Neural progenitor cell (in vitro differentiated cells): Measurements from ENCODE around the gene TRPV5. TPM values are rescaled to one million over a fixed set of nuclear protein-coding genes. Genes with fewer than 3 reads are reported as not detected.

ENCODE experiments used
- DNase-seq: peaks from one replicate; pipeline ENCODE4 v3.0.0-alpha.2; 2016; ENCODE audit warnings: low spot score
- H2AFZ ChIP-seq: fragments of 200-600 bp; sonication (generic); replicated peaks from 2 replicates; pipeline ENCODE4 v1.6.1; 2016; ENCODE audit warnings: antibody characterized with exemption
- H3F3A ChIP-seq: fragments of 200-600 bp; sonication (generic); 2 replicates; pipeline ENCODE4 v1.6.1; 2016; ENCODE audit warnings: antibody characterized with exemption, low read depth
- H3K27ac ChIP-seq: fragments of 200-600 bp; sonication (generic); 2 replicates; pipeline ENCODE4 v1.5.1; 2016; ENCODE audit warnings: mild to moderate bottlenecking
- H3K27me3 ChIP-seq: fragments of 200-600 bp; sonication (generic); 2 replicates; pipeline ENCODE4 v1.6.1; 2016; ENCODE audit warnings: mild to moderate bottlenecking, moderate library complexity
- H3K36me3 ChIP-seq: fragments of 200-600 bp; sonication (generic); 2 replicates; pipeline ENCODE4 v1.5.1; 2016
- H3K4me1 ChIP-seq: fragments of 200-600 bp; sonication (generic); 2 replicates; pipeline ENCODE4 v1.6.1; 2016; ENCODE audit warnings: mixed run types
- H3K4me2 ChIP-seq: fragments of 200-600 bp; sonication (generic); 2 replicates; pipeline ENCODE4 v1.6.1; 2016
- H3K4me3 ChIP-seq: fragments of 200-600 bp; sonication (generic); 2 replicates; pipeline ENCODE4 v1.5.1; 2016
- H3K79me2 ChIP-seq: fragments of 200-600 bp; sonication (generic); 2 replicates; pipeline ENCODE4 v1.6.1; 2016; ENCODE audit warnings: low read depth
- H3K9ac ChIP-seq: fragments of 200-600 bp; sonication (generic); 2 replicates; pipeline ENCODE4 v1.6.1; 2016
- H3K9me3 ChIP-seq: fragments of 200-600 bp; sonication (generic); 2 replicates; pipeline ENCODE4 v1.5.1; 2016; ENCODE audit warnings: low read depth
- H4K20me1 ChIP-seq: fragments of 200-600 bp; sonication (generic); 2 replicates; pipeline ENCODE4 v1.6.1; 2016; ENCODE audit warnings: low read depth
- H3K27ac Mint-ChIP-seq: 3 replicates; pipeline ENCODE4 v1.8.0; 2021; ENCODE audit warnings: mixed read lengths
- H3K27me3 Mint-ChIP-seq: 2 replicates; pipeline ENCODE4 v1.8.0; 2022; ENCODE audit warnings: low read depth, mild to moderate bottlenecking, inconsistent platforms, moderate library complexity, mixed read lengths; ENCODE audit not compliant: insufficient read depth
- H3K36me3 Mint-ChIP-seq: 3 replicates; pipeline ENCODE4 v1.8.0; 2021; ENCODE audit warnings: mixed read lengths
- H3K4me1 Mint-ChIP-seq: 3 replicates; pipeline ENCODE4 v1.8.0; 2021; ENCODE audit warnings: mixed read lengths
- H3K4me3 Mint-ChIP-seq: 3 replicates; pipeline ENCODE4 v1.8.0; 2021; ENCODE audit warnings: mild to moderate bottlenecking, moderate library complexity, mixed read lengths
- H3K9me3 Mint-ChIP-seq: 3 replicates; pipeline ENCODE4 v1.8.0; 2020; ENCODE audit warnings: mixed read lengths
- CTCF ChIP-seq: fragments of 200-600 bp; sonication (generic); IDR thresholded peaks from 2 replicates; pipeline ENCODE4 v1.5.1; 2017; ENCODE audit warnings: antibody characterized with exemption, mild to moderate bottlenecking
- EZH2 ChIP-seq: fragments of 200-600 bp; sonication (generic); IDR thresholded peaks from 2 replicates; pipeline ENCODE4 v1.6.1; 2017; ENCODE audit warnings: antibody characterized with exemption, mild to moderate bottlenecking, moderate library complexity
- EZH2phosphoT487 ChIP-seq: fragments of 200-600 bp; sonication (generic); IDR thresholded peaks from 2 replicates; pipeline ENCODE4 v1.6.1; 2017; ENCODE audit warnings: antibody characterized with exemption
- total RNA-seq: library from RNA; depleted of rRNA; stranded (reverse); fragments of >200 nt; gene quantifications from 2 replicates; pipeline ENCODE4 v1.2.3, GENCODE V29; 2015; ENCODE audit warnings: low replicate concordance

The TRPV5 gene
- total RNA-seq, 1 donor from 2014 or later = not detected

GRCh38 chr7:142896741-142897379 lies 36.7 kb downstream of the TRPV5 start:
- H3K9me3 Mint-ChIP-seq = no peaks in the 10 kb centered on the region
- Histone ChIP-seq H3K4me3 (no peak overlapping the region), H3K27ac (no peak overlapping the region), H3K27me3 (no peaks in the 10 kb centered on the region), H3K9ac (no peak overlapping the region), H4K20me1 (no peaks in the 10 kb centered on the region), H2AFZ (no peak overlapping the region), H3F3A (peaks cover 5% of the 10 kb centered on the region), H3K4me1 (peaks cover 8% of the 10 kb centered on the region), H3K36me3 (no peaks in the 10 kb centered on the region), H3K9me3 (no peaks in the 10 kb centered on the region), H3K79me2 (no peaks in the 10 kb centered on the region), H3K4me2 (no peak overlapping the region)
- no peak for DNase-seq
- no peak overlapping the region for H3K27ac Mint-ChIP-seq
- peaks cover 4% of the 10 kb centered on the region for H3K27me3 Mint-ChIP-seq
- H3K36me3 Mint-ChIP-seq = no peaks in the 10 kb centered on the region
- no peak overlapping the region for H3K4me3 Mint-ChIP-seq
- no peak for TF ChIP-seq CTCF
- TF ChIP-seq EZH2phosphoT487 = no peak
- no peak for TF ChIP-seq EZH2
- no peaks in the 10 kb centered on the region for H3K4me1 Mint-ChIP-seq

GRCh38 chr7:142896151-142896550 lies 37.4 kb downstream of the TRPV5 start:
- Histone ChIP-seq H4K20me1 (no peaks in the 10 kb centered on the region), H3K27me3 (no peaks in the 10 kb centered on the region), H2AFZ (no peak overlapping the region), H3K27ac (no peak overlapping the region), H3K4me2 (no peak overlapping the region), H3K9ac (no peak overlapping the region), H3K9me3 (no peaks in the 10 kb centered on the region), H3K4me1 (peaks cover under 1% of the 10 kb centered on the region), H3F3A (no peaks in the 10 kb centered on the region), H3K79me2 (no peaks in the 10 kb centered on the region), H3K4me3 (no peak overlapping the region), H3K36me3 (no peaks in the 10 kb centered on the region)
- Mint-ChIP-seq H3K9me3 (peaks cover under 1% of the 10 kb centered on the region), H3K36me3 (no peaks in the 10 kb centered on the region), H3K4me3 (no peak overlapping the region), H3K27ac (peak overlapping the region; percentile 22), H3K27me3 (peaks cover 4% of the 10 kb centered on the region), H3K4me1 (peaks cover under 1% of the 10 kb centered on the region)
- no peak for DNase-seq
- no peak for TF ChIP-seq EZH2
- TF ChIP-seq EZH2phosphoT487 = no peak
- no peak for TF ChIP-seq CTCF

- H3K4me1 Mint-ChIP-seq = peaks cover 6% of the 10 kb centered on the region
- no peak overlapping the region for H3K4me2 ChIP-seq
- H3K36me3 Mint-ChIP-seq = no peaks in the 10 kb centered on the region
- H3F3A ChIP-seq = no peaks in the 10 kb centered on the region
- TF ChIP-seq EZH2phosphoT487 (no peak), EZH2 (no peak), CTCF (no peak)
- H3K4me3 Mint-ChIP-seq = no peak overlapping the region
- H4K20me1 ChIP-seq = no peaks in the 10 kb centered on the region
- no peaks in the 10 kb centered on the region for H3K27me3 ChIP-seq
- H3K4me1 ChIP-seq = no peaks in the 10 kb centered on the region
- no peak overlapping the region for H3K9ac ChIP-seq
- H3K27ac Mint-ChIP-seq = no peak overlapping the region
- H3K27me3 Mint-ChIP-seq = peaks cover 13% of the 10 kb centered on the region
- no peaks in the 10 kb centered on the region for H3K36me3 ChIP-seq
- no peak overlapping the region for H3K27ac ChIP-seq
- peaks cover 5% of the 10 kb centered on the region for H3K9me3 Mint-ChIP-seq
- DNase-seq = no peak
- no peaks in the 10 kb centered on the region for H3K79me2 ChIP-seq
- H3K4me3 ChIP-seq = no peak overlapping the region
- no peaks in the 10 kb centered on the region for H3K9me3 ChIP-seq
- no peak overlapping the region for H2AFZ ChIP-seq
These were observed 38.5 kb downstream of the TRPV5 start for GRCh38 chr7:142894985-142895593.
